ENCODE measurements around the gene KLF17. TPM values are rescaled to one million over a fixed set of nuclear protein-coding genes. Genes with fewer than 3 reads are reported as not detected.

Gene KLF17
- total and polyA plus RNA-seq, 2 of the 8 experiments (the other 6 are each of a cell fraction or from before 2014, with no cell fraction given): not detected

- TF ChIP-seq ZNF274 (IDR thresholded peaks at IDR 0.05; ENCODE audit: borderline replicate concordance, extremely low read depth, low read length) (no peak), EZH2 (IDR thresholded peaks at IDR 0.05; ENCODE audit: low read depth, low read length, severe bottlenecking) (no peak), SIRT6 (IDR thresholded peaks at IDR 0.05; ENCODE audit: low read length) (no peak), CBX5 (IDR thresholded peaks at IDR 0.05; ENCODE audit: low read depth, low read length) (no peak), CREB1 (IDR thresholded peaks at IDR 0.05) (no peak), ASH2L (IDR thresholded peaks at IDR 0.05; ENCODE audit: low read length) (no peak)
Measured at GRCh38 chr1:44112486-44112885, 6.1 kb upstream of the KLF17 start (continued).

All from H1 (cell line).